PC-9 (cell line): Measurements from ENCODE around the gene NAXD. TPM values are rescaled to one million over a fixed set of nuclear protein-coding genes. Genes with fewer than 3 reads are reported as not detected.
A peak's percentile ranks its signal among the peaks of the same experiment; 100 is the strongest.

Experiments
- BruUV-seq: library from RNA; stranded (reverse); fragments of 400-500 nt; replicated peaks from 2 replicates; lab custom pipeline; 2021; lab: Mats Ljungman, UMichigan
- CTCF ChIA-PET: fragments of 300-600 bp; sonication (Branson Sonifier 250); formaldehyde crosslinking; loops from one replicate; lab custom pipeline; 2022; ENCODE audit warnings: antibody characterized with exemption; lab: Charles Lee
- POLR2A ChIA-PET: fragments of 300-600 bp; sonication (Branson Sonifier 250); formaldehyde crosslinking; loops from one replicate; lab custom pipeline; 2022; ENCODE audit warnings: antibody characterized with exemption; ENCODE audit not compliant: unreplicated experiment; lab: Charles Lee
- DNase-seq, 2 experiments: peaks; one replicate each; pipeline versions ENCODE4 v3.0.0 to v3.0.0-alpha.2; 2015 to 2022; ENCODE audit warnings: mixed read lengths in 1 of 2
- H2AFZ ChIP-seq: fragments of 200-600 bp; sonication (generic); 2 replicates; pipeline ENCODE4 v1.8.1; 2017; ENCODE audit warnings: antibody characterized with exemption
- H3F3A ChIP-seq: fragments of 200-600 bp; sonication (generic); 2 replicates; pipeline ENCODE4 v1.8.1; 2017; ENCODE audit warnings: antibody characterized with exemption, mild to moderate bottlenecking, low read depth; ENCODE audit not compliant: insufficient read depth
- H3K27ac ChIP-seq: fragments of 200-600 bp; sonication (generic); 2 replicates; pipeline ENCODE4 v1.6.1; 2016; ENCODE audit warnings: mixed run types
- H3K27me3 ChIP-seq: fragments of 200-600 bp; sonication (generic); 2 replicates; pipeline ENCODE4 v1.6.1; 2016; ENCODE audit warnings: low read depth, mixed run types; ENCODE audit not compliant: insufficient read depth
- H3K36me3 ChIP-seq: fragments of 200-600 bp; sonication (generic); 2 replicates; pipeline ENCODE4 v1.6.1; 2016; ENCODE audit warnings: low read depth, mixed run types
- H3K4me1 ChIP-seq: fragments of 200-600 bp; sonication (generic); replicated peaks from 2 replicates; pipeline ENCODE4 v1.6.1; 2016; ENCODE audit warnings: mixed run types; ENCODE audit not compliant: insufficient read depth
- H3K4me2 ChIP-seq: fragments of 200-600 bp; sonication (generic); 2 replicates; pipeline ENCODE4 v1.6.1; 2017; ENCODE audit warnings: mixed run types
- H3K4me3 ChIP-seq: fragments of 200-600 bp; sonication (generic); 2 replicates; pipeline ENCODE4 v1.6.1; 2016; ENCODE audit warnings: mixed run types
- H3K79me2 ChIP-seq: fragments of 200-600 bp; sonication (generic); 2 replicates; pipeline ENCODE4 v1.6.1; 2017; ENCODE audit warnings: low read depth, mixed run types
- H3K9me2 ChIP-seq: fragments of 200-600 bp; sonication (generic); 2 replicates; pipeline ENCODE4 v1.8.1; 2017; ENCODE audit warnings: mild to moderate bottlenecking; ENCODE audit not compliant: insufficient read depth
- H3K9me3 ChIP-seq: fragments of 200-600 bp; sonication (generic); 2 replicates; pipeline ENCODE4 v1.8.1; 2016; ENCODE audit warnings: low read depth; ENCODE audit not compliant: insufficient read depth
- H4K20me1 ChIP-seq: fragments of 200-600 bp; sonication (generic); 2 replicates; pipeline ENCODE4 v1.8.1; 2017; ENCODE audit not compliant: insufficient read depth
- EZH2 ChIP-seq: fragments of 200-600 bp; sonication (generic); IDR thresholded peaks from 2 replicates; pipeline ENCODE4 v1.8.0; 2017; ENCODE audit warnings: antibody characterized with exemption, low read depth
- intact Hi-C: fragments of 100-400 bp; cut with micrococcal nuclease; formaldehyde crosslinking; loops from one replicate; pipeline ENCODE4 v1.10.0; 2022; ENCODE audit not compliant: unreplicated experiment
- total RNA-seq: library from RNA; stranded (reverse); gene quantifications from 2 replicates; pipeline ENCODE4 v1.2.3, GENCODE V29; 2021
- TF ChIP-seq, protein P1 (sequence below): fragments of 200-600 bp; sonication (generic); conservative IDR thresholded peaks from 2 replicates; pipeline ENCODE4 v1.6.1; 2017; ENCODE audit warnings: mixed run types, antibody characterized with exemption, mild to moderate bottlenecking, moderate library complexity

NAXD gene
- total RNA-seq, 1 experiment from 2014 or later: 30.2 TPM

DNA sequence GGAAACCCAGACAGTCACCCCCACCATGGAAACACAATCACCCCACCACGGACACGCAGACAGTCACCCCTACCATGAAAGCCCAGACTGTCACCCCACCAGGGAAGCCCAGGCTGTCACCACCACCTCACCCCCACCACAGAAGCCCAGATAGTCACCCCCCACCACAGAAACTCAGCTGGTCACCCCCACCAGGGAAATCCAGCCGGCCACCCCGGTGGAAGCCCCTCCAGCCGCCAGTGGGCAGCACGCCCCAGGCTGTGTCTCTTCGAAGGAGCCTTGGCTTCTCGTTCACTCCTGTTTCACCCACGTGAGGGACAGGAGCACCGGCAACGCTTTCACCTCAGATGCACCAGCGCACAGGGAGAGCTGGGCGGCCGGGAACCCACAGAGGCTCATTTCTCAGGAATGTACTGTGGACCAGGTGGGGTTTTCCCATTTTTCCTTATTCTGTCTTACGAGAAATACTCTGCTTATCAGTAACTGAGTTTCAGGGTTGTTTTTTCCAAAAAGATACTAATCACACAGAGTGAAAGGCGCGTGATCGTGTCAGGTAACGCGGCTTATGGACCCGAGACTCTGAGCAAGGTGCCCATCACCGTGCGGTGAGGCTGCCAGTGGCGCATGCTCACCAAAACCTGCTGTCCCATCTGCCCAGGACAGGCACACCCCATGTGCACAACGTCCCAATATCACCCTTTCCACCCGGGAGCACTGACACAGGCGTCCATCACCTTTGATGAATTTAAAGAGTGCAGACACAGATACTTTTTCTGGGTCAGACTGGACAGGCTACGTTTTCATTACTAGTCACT lies 62.6 kb downstream of the NAXD start:
- Histone ChIP-seq H3K9me2 (no peaks in the 10 kb centered on the region), H3K9me3 (no peaks in the 10 kb centered on the region), H3F3A (no peaks in the 10 kb centered on the region; the same call in none of the 2 replicates), H2AFZ (no peak overlapping the region), H3K4me1 (no peaks in the 10 kb centered on the region), H3K27ac (no peak overlapping the region), H3K4me2 (no peak overlapping the region), H3K4me3 (no peak overlapping the region), H3K27me3 (no peaks in the 10 kb centered on the region), H3K36me3 (peaks cover 25% of the 10 kb centered on the region), H3K79me2 (no peaks in the 10 kb centered on the region), H4K20me1 (no peaks in the 10 kb centered on the region)
- ChIA-PET CTCF (no interaction called here), POLR2A (no interaction called here)
- BruUV-seq: no TSS peak
- TF ChIP-seq, protein P1, sequence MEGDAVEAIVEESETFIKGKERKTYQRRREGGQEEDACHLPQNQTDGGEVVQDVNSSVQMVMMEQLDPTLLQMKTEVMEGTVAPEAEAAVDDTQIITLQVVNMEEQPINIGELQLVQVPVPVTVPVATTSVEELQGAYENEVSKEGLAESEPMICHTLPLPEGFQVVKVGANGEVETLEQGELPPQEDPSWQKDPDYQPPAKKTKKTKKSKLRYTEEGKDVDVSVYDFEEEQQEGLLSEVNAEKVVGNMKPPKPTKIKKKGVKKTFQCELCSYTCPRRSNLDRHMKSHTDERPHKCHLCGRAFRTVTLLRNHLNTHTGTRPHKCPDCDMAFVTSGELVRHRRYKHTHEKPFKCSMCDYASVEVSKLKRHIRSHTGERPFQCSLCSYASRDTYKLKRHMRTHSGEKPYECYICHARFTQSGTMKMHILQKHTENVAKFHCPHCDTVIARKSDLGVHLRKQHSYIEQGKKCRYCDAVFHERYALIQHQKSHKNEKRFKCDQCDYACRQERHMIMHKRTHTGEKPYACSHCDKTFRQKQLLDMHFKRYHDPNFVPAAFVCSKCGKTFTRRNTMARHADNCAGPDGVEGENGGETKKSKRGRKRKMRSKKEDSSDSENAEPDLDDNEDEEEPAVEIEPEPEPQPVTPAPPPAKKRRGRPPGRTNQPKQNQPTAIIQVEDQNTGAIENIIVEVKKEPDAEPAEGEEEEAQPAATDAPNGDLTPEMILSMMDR: no peak
- TF ChIP-seq EZH2: no peak
- DNase-seq: no peak
- intact Hi-C loops: no loop called here

DNA sequence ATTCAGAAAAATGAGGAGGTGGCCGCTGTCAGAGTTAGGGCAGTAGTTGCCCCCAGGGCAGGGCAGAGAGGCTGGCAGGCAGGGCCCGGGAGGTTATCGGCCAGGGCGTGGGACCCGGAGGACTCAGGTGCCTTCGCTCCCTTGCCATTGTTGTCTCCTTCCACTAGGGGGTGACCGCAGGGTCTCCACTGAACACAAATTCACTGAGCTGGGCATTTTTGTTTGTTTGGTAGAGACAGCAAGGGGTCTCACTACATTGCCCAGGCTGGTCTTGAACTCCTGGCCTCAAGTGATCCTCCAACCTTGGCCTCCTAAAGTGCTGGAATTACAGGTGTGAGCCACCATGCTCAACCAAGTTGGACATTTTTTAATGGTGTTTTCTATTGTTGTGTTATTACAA lies 65.5 kb downstream of the NAXD start:
- peak; percentile 13 to 35 for DNase-seq
- Histone ChIP-seq H3K9me3 (no peaks in the 10 kb centered on the region), H3K4me3 (no peak overlapping the region), H3K4me1 (no peaks in the 10 kb centered on the region), H3K4me2 (no peak overlapping the region), H4K20me1 (peaks cover 4% of the 10 kb centered on the region; the same call in 1 of the 2 replicates), H3K27ac (no peak overlapping the region), H3F3A (peaks cover 8% of the 10 kb centered on the region), H3K9me2 (no peaks in the 10 kb centered on the region), H2AFZ (no peak overlapping the region), H3K27me3 (no peaks in the 10 kb centered on the region), H3K36me3 (peaks cover 30% of the 10 kb centered on the region), H3K79me2 (no peaks in the 10 kb centered on the region)
- intact Hi-C loops: no loop called here
- ChIA-PET POLR2A (interaction anchor here (0.6 kb wide), 1 partner anchor 12 kb away, joined by 3 read pairs; no protein-coding TSS in a partner anchor), CTCF (no interaction called here)
- TSS peak; percentile 14 for BruUV-seq
- TF ChIP-seq, protein P1: peak; percentile 60
- TF ChIP-seq EZH2: no peak

DNA sequence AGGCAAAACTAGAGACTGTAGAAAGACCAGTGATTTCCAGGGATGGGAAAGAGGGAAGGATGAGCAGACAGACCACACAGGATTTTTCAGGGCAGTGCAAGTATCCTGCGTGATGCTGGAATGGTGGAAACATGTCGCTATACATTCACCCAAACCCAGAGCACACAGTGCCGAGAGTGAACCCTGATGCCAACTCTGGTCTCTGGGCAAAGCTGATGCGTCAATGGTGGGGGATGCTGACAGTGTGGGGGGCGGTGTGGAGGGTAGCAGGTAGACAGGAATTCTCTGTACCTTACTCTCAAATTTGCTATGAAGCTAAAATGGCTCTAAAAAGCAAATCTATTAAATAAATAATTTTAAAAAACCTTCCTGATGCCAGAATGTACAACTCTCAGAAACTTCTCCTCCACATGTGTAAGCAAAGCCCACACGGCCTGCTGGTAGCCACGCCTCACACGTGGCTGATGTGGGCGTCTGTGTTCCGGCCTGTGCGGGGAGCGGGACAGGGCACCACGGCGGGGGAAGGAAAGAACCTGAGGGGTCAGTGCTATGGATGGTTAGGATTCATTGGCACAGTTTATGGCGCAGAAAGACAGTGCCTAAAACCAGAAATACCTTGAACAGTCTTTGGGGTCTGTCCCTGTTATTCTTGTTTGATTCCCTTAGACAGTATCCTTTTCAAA lies 66.7 kb downstream of the NAXD start:
- POLR2A ChIA-PET: interaction anchor here (0.6 kb wide), 1 partner anchor 23 kb away, joined by 3 read pairs; no protein-coding TSS in a partner anchor
- intact Hi-C loops: no loop called here
- H3K27me3 ChIP-seq: no peaks in the 10 kb centered on the region

More for the DNA sequence above, 66.7 kb downstream of the NAXD start:
- H3K79me2 ChIP-seq: no peaks in the 10 kb centered on the region
- TF ChIP-seq, protein P1: no peak
- TF ChIP-seq EZH2: no peak
- DNase-seq: no peak
- no peaks in the 10 kb centered on the region for H3K9me3 ChIP-seq
- peaks cover 22% of the 10 kb centered on the region for H3K36me3 ChIP-seq
- CTCF ChIA-PET: no interaction called here
- H3K9me2 ChIP-seq: no peaks in the 10 kb centered on the region
- H2AFZ ChIP-seq: no peak overlapping the region
- H3K4me3 ChIP-seq: no peak overlapping the region
- no TSS peak for BruUV-seq
- H3K4me2 ChIP-seq: no peak overlapping the region
- H3K4me1 ChIP-seq: no peaks in the 10 kb centered on the region
- H3F3A ChIP-seq: peaks cover 8% of the 10 kb centered on the region
- H3K27ac ChIP-seq: no peak overlapping the region
- H4K20me1 ChIP-seq: peaks cover 4% of the 10 kb centered on the region; the same call in 1 of the 2 replicates
